Measurements from ENCODE around the gene GFPT1.
"Not testable (repeated sequence)": the region's sequence is repeated elsewhere in the genome, so short reads cannot be mapped to it uniquely, and the experiment has no call there.

GFPT1 gene

GRCh38 chr2:69386789-69387734 is at the start of gene GFPT1:
Gene GFPT1, minus strand, starts transcription at chr2:69387227. Its CDS starts 156 bp downstream, at chr2:69387071.
- peak; percentile 96 for DNase-seq
- in situ Hi-C loops (cut with HindIII; ENCODE audit: low pct_ligation_motif_present, low pct_unique_long_range_greater_than_20kb, low sequenced_read_pairs) = no loop called here

- peak; percentile 8 for DNase-seq
- in situ Hi-C loops (cut with HindIII; ENCODE audit: low pct_ligation_motif_present, low pct_unique_long_range_greater_than_20kb, low sequenced_read_pairs) = no loop called here
Observed at GRCh38 chr2:69436596-69436937, 49.5 kb upstream of the GFPT1 start.

GRCh38 chr2:69434753-69435152 is 47.7 kb upstream of the GFPT1 start:
- no peak for DNase-seq
- in situ Hi-C loops (cut with HindIII; ENCODE audit: low pct_ligation_motif_present, low pct_unique_long_range_greater_than_20kb, low sequenced_read_pairs) = no loop called here

GRCh38 chr2:69429491-69430183 is 42.6 kb upstream of the GFPT1 start:
- in situ Hi-C loops (cut with HindIII; ENCODE audit: low pct_ligation_motif_present, low pct_unique_long_range_greater_than_20kb, low sequenced_read_pairs) = no loop called here
- DNase-seq = no peak

GRCh38 chr2:69428981-69429380 is 42.0 kb upstream of the GFPT1 start:
- peak; percentile 79 for DNase-seq
- in situ Hi-C loops (cut with HindIII; ENCODE audit: low pct_ligation_motif_present, low pct_unique_long_range_greater_than_20kb, low sequenced_read_pairs) = no loop called here

GRCh38 chr2:69424419-69424818 is 37.4 kb upstream of the GFPT1 start:
- in situ Hi-C loops (cut with HindIII; ENCODE audit: low pct_ligation_motif_present, low pct_unique_long_range_greater_than_20kb, low sequenced_read_pairs) = no loop called here
- no peak for DNase-seq

- in situ Hi-C loops (cut with HindIII; ENCODE audit: low pct_ligation_motif_present, low pct_unique_long_range_greater_than_20kb, low sequenced_read_pairs) = no loop called here
Observed at GRCh38 chr2:69422198-69422597, 35.2 kb upstream of the GFPT1 start.

GRCh38 chr2:69419111-69419510 is 32.1 kb upstream of the GFPT1 start:
- in situ Hi-C loops (cut with HindIII; ENCODE audit: low pct_ligation_motif_present, low pct_unique_long_range_greater_than_20kb, low sequenced_read_pairs); DNase-seq: not testable (repeated sequence)

More at GRCh38 chr2:69422198-69422597, 35.2 kb upstream of the GFPT1 start:
- DNase-seq = no peak

- in situ Hi-C loops (cut with HindIII; ENCODE audit: low pct_ligation_motif_present, low pct_unique_long_range_greater_than_20kb, low sequenced_read_pairs) = no loop called here
- no peak for DNase-seq
Observed at GRCh38 chr2:69416147-69416546, 29.1 kb upstream of the GFPT1 start.

- in situ Hi-C loops (cut with HindIII; ENCODE audit: low pct_ligation_motif_present, low pct_unique_long_range_greater_than_20kb, low sequenced_read_pairs) = no loop called here
- DNase-seq = no peak
Observed at GRCh38 chr2:69411120-69411519, 24.1 kb upstream of the GFPT1 start.

- no peak for DNase-seq
- in situ Hi-C loops (cut with HindIII; ENCODE audit: low pct_ligation_motif_present, low pct_unique_long_range_greater_than_20kb, low sequenced_read_pairs) = no loop called here
Observed at GRCh38 chr2:69405306-69405705, 18.3 kb upstream of the GFPT1 start.

- DNase-seq = no peak
- in situ Hi-C loops (cut with HindIII; ENCODE audit: low pct_ligation_motif_present, low pct_unique_long_range_greater_than_20kb, low sequenced_read_pairs) = no loop called here
Observed at GRCh38 chr2:69400121-69400520, 13.1 kb upstream of the GFPT1 start.

GRCh38 chr2:69397234-69397633 is 10.2 kb upstream of the GFPT1 start:
- DNase-seq = no peak
- in situ Hi-C loops (cut with HindIII; ENCODE audit: low pct_ligation_motif_present, low pct_unique_long_range_greater_than_20kb, low sequenced_read_pairs) = no loop called here

- DNase-seq = no peak
- in situ Hi-C loops (cut with HindIII; ENCODE audit: low pct_ligation_motif_present, low pct_unique_long_range_greater_than_20kb, low sequenced_read_pairs) = no loop called here
Observed at GRCh38 chr2:69395866-69396265, 8.8 kb upstream of the GFPT1 start.

GRCh38 chr2:69393963-69394362 is 6.9 kb upstream of the GFPT1 start:
- no peak for DNase-seq
- in situ Hi-C loops (cut with HindIII; ENCODE audit: low pct_ligation_motif_present, low pct_unique_long_range_greater_than_20kb, low sequenced_read_pairs) = no loop called here

- DNase-seq = no peak
- in situ Hi-C loops (cut with HindIII; ENCODE audit: low pct_ligation_motif_present, low pct_unique_long_range_greater_than_20kb, low sequenced_read_pairs) = no loop called here
Observed at GRCh38 chr2:69390471-69390870, 3.4 kb upstream of the GFPT1 start.

GRCh38 chr2:69390001-69390400 is 3.0 kb upstream of the GFPT1 start:
- DNase-seq = no peak
- in situ Hi-C loops (cut with HindIII; ENCODE audit: low pct_ligation_motif_present, low pct_unique_long_range_greater_than_20kb, low sequenced_read_pairs) = no loop called here

- no peak for DNase-seq
- in situ Hi-C loops (cut with HindIII; ENCODE audit: low pct_ligation_motif_present, low pct_unique_long_range_greater_than_20kb, low sequenced_read_pairs) = no loop called here
Observed at GRCh38 chr2:69389271-69389670, 2.2 kb upstream of the GFPT1 start.

- in situ Hi-C loops (cut with HindIII; ENCODE audit: low pct_ligation_motif_present, low pct_unique_long_range_greater_than_20kb, low sequenced_read_pairs) = no loop called here
- no peak for DNase-seq
Observed at GRCh38 chr2:69387770-69388481, 899 bp upstream of the GFPT1 start.

Data from ACHN (cell line).